B cell (primary cell): Measurements from ENCODE around the gene SMPX. TPM values are rescaled to one million over a fixed set of nuclear protein-coding genes. Genes with fewer than 3 reads are reported as not detected.

Experiments
- ATAC-seq: fragments of 200-7000 bp; cut with Tn5 transposase; one replicate; pipeline ENCODE4 v1.10.0; 2021; ENCODE audit warnings: low read depth, mild to moderate bottlenecking, moderate number of reproducible peaks, moderate library complexity
- CTCF ChIA-PET: fragments of 350-600 bp; sonication (Branson Sonifier 250); formaldehyde crosslinking; loops from one replicate; lab custom pipeline; 2021; ENCODE audit warnings: antibody characterized with exemption, inconsistent platforms; lab: Charles Lee
- POLR2A ChIA-PET: fragments of 350-600 bp; sonication (Branson Sonifier 250); formaldehyde crosslinking; loops from one replicate; lab custom pipeline; 2021; ENCODE audit warnings: antibody characterized with exemption; lab: Charles Lee
- DNase-seq: peaks from one replicate; pipeline ENCODE4 v3.0.0; 2013
- H2AFZ ChIP-seq: 2 replicates; pipeline ENCODE4 v1.6.1; 2012; ENCODE audit warnings: mild to moderate bottlenecking, low read depth, low read length; ENCODE audit not compliant: insufficient read depth, poor library complexity, severe bottlenecking
- H3K27ac ChIP-seq, 2 donors: 1 replicate in 1 of 2; 2 replicates in 1 of 2; pipeline ENCODE4 v1.5.1; 2012 to 2013; ENCODE audit warnings: low read length in 2 of 2, mild to moderate bottlenecking in 2 of 2, moderate library complexity in 1 of 2
- H3K27me3 ChIP-seq, 4 experiments: fragments of 200-600 bp in 1 of 4; sonication (generic) in 1 of 4; replicated peaks in 1 of 4; 1 replicate in 2 of 4; 2 replicates in 2 of 4; pipeline versions ENCODE4 v1.6.1 to v1.7.0; 2013 to 2016; ENCODE audit warnings: low read length in 3 of 4, mild to moderate bottlenecking in 2 of 4, mixed read lengths in 1 of 4, moderate library complexity in 1 of 4; ENCODE audit not compliant: insufficient read depth in 4 of 4, control insufficient read depth in 3 of 4; ENCODE audit errors: control extremely low read depth in 1 of 4
- H3K36me3 ChIP-seq, 2 experiments: replicated peaks in 1 of 2; 1 replicate in 1 of 2; 2 replicates in 1 of 2; pipeline versions ENCODE4 v1.6.1 to v1.7.1; 2013; ENCODE audit warnings: low read length in 1 of 2; ENCODE audit not compliant: insufficient read depth in 2 of 2, control insufficient read depth in 1 of 2; ENCODE audit errors: control extremely low read depth in 1 of 2, extremely low read depth in 1 of 2
- H3K4me1 ChIP-seq, 2 donors: fragments of 200-600 bp in 1 of 2; sonication (generic) in 1 of 2; 1 replicate in 1 of 2; 2 replicates in 1 of 2; pipeline versions ENCODE4 v1.5.1 to v1.6.1; 2013 to 2017; ENCODE audit warnings: low read length in 2 of 2; ENCODE audit not compliant: control insufficient read depth in 2 of 2, insufficient read depth in 2 of 2
- H3K4me2 ChIP-seq: replicated peaks from 2 replicates; pipeline ENCODE3; 2012; ENCODE audit warnings: mild to moderate bottlenecking, low read depth, low read length; ENCODE audit not compliant: poor library complexity, severe bottlenecking
- H3K4me3 ChIP-seq, 5 experiments: fragments of 200-600 bp in 1 of 5; sonication (generic) in 1 of 5; 1 replicate in 3 of 5; 2 replicates in 2 of 5; pipeline versions ENCODE4 v1.5.1 to v1.7.0; 2011 to 2016; ENCODE audit warnings: low read length in 4 of 5, mild to moderate bottlenecking in 4 of 5, low read depth in 2 of 5, control low read depth in 1 of 5, moderate library complexity in 1 of 5; ENCODE audit not compliant: insufficient read depth in 1 of 5; ENCODE audit errors: control extremely low read depth in 1 of 5, extremely low read depth in 1 of 5
- H3K79me2 ChIP-seq: fragments of 200-600 bp; sonication (generic); one replicate; pipeline ENCODE4 v1.6.0; 2016; ENCODE audit warnings: low read length; ENCODE audit not compliant: control insufficient read depth, insufficient read depth
- H3K9ac ChIP-seq: fragments of 200-600 bp; sonication (generic); 2 replicates; pipeline ENCODE4 v1.6.1; 2017; ENCODE audit warnings: mild to moderate bottlenecking, low read length, moderate library complexity
- H3K9me3 ChIP-seq, 3 donors: one replicate each; pipeline versions ENCODE4 v1.6.1 to v1.7.1; 2013; ENCODE audit warnings: low read length in 2 of 3; ENCODE audit not compliant: control insufficient read depth in 2 of 3, insufficient read depth in 1 of 3; ENCODE audit errors: control extremely low read depth in 1 of 3
- H4K20me1 ChIP-seq: 2 replicates; pipeline ENCODE4 v1.6.0; 2012; ENCODE audit warnings: mild to moderate bottlenecking, low read length; ENCODE audit not compliant: insufficient read depth, control insufficient read depth, poor library complexity, severe bottlenecking
- H3K27ac Mint-ChIP-seq: one replicate; pipeline ENCODE4 v1.8.0; 2021; ENCODE audit warnings: mixed read lengths
- H3K27me3 Mint-ChIP-seq: one replicate; pipeline ENCODE4 v1.8.0; 2021; ENCODE audit warnings: mixed read lengths
- H3K4me1 Mint-ChIP-seq: one replicate; pipeline ENCODE4 v1.8.0; 2021; ENCODE audit warnings: mixed read lengths
- H3K4me3 Mint-ChIP-seq: one replicate; pipeline ENCODE4 v1.8.0; 2021; ENCODE audit warnings: mixed read lengths
- H3K9me3 Mint-ChIP-seq: one replicate; pipeline ENCODE4 v1.8.0; 2022; ENCODE audit warnings: mixed read lengths; ENCODE audit not compliant: insufficient read depth
- EZH2 ChIP-seq: IDR thresholded peaks from 2 replicates; pipeline ENCODE4 v1.6.1; 2012; ENCODE audit warnings: borderline replicate concordance, low read depth, mild to moderate bottlenecking, moderate library complexity, low read length; ENCODE audit not compliant: insufficient read depth, poor library complexity, severe bottlenecking
- WGBS: methylation state at CpG from one replicate; pipeline ENCODE4 v1.1.5; 2013; ENCODE audit warnings: missing lambda C conversion rate; ENCODE audit not compliant: insufficient coverage; 5-methylcytosine and 5-hydroxymethylcytosine counted together
- intact Hi-C: fragments of 100-400 bp; cut with micrococcal nuclease; formaldehyde crosslinking; loops from one replicate; pipeline ENCODE4 v1.10.0; 2022
- polyA plus RNA-seq: library from polyadenylated mRNA; depleted of rRNA; stranded (reverse); fragments of >200 nt; gene quantifications from 2 replicates; pipeline ENCODE4 v1.2.3, GENCODE V29; 2012
- total RNA-seq, 2 donors: library from RNA; stranded (reverse); fragments of 120-200 nt in 1 of 2; gene quantifications; 1 replicate in 1 of 2; 2 replicates in 1 of 2; pipeline versions ENCODE4 v1.2.3 to v1.2.4, GENCODE V29; 2013 to 2022
- TF ChIP-seq, protein P1 (sequence below): fragments of 200-600 bp; IDR thresholded peaks from one replicate; pipeline ENCODE4 v1.8.0; 2022; ENCODE audit warnings: antibody characterized with exemption, mild to moderate bottlenecking

Gene SMPX
- total and polyA plus RNA-seq, 2 donors (not counting 1 experiment from before 2014, with no cell fraction given) = not detected

DNA sequence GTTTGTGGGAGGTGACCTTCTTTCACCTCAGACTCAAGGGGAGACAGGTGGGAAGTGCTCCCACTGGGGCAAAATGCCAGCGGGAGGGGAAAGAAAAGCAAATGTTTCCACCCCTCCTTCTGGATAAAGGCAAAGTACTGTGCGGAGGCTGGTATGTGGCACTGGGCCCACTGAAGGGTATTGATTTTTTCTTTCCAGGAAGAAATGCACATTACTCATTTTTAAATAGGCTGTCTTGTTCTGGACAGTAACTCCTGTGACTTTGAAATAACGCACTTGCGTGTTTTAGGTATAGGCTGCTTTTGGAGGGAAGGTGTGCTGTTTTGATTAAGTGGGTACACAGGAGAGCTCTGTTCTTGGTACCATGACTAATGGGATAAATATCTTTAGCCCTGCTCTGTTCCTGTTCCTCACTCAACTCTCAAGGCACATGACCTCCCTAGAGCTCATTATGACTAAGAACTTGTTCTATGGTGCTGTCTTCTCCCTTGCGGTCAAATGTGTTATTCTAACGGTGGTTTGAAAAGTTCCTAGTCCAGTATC, 40.8 kb upstream of the SMPX start:
- Histone ChIP-seq H2AFZ (no peak overlapping the region), H3K4me3 (no peak overlapping the region), H3K9me3 (no peaks in the 10 kb centered on the region), H4K20me1 (no peaks in the 10 kb centered on the region), H3K4me1 (no peaks in the 10 kb centered on the region), H3K27me3 (no peaks in the 10 kb centered on the region), H3K27ac (no peak overlapping the region), H3K4me2 (no peak overlapping the region), H3K9ac (no peak overlapping the region), H3K36me3 (no peaks in the 10 kb centered on the region), H3K79me2 (no peaks in the 10 kb centered on the region)
- TF ChIP-seq EZH2 = no peak
- no peaks in the 10 kb centered on the region for H3K27me3 Mint-ChIP-seq
- intact Hi-C loops = no loop called here
- no peaks in the 10 kb centered on the region for H3K9me3 Mint-ChIP-seq
- no peak overlapping the region for H3K4me3 Mint-ChIP-seq
- no CpG with 5 or more reads among the region's 6 CpGs for WGBS
- H3K4me1 Mint-ChIP-seq = no peaks in the 10 kb centered on the region
- H3K27ac Mint-ChIP-seq = no peak overlapping the region
- ChIA-PET POLR2A (no interaction called here), CTCF (no interaction called here)
- no peak for ATAC-seq
- DNase-seq = no peak

DNA sequence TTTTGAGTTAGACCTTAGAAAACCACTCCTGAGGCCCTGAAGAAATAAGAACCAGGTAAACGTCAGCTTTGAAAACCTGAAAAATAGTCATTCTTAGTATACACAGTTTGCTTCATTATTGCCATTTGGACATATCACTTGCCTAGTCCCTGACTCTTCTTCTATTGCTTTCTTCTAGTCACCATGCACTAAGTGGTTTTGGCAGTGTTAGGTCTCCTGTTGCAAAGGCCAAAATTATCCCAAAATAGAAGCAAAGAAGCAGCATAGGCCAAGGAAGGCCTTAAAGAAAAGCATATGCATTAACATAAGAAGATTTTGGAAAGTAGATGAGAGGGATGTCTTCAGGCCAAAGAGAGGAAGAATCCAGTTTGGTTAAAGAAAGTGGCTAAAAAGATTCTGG, 24.1 kb upstream of the SMPX start:
- no peaks in the 10 kb centered on the region for H3K9me3 Mint-ChIP-seq
- Histone ChIP-seq H2AFZ (no peak overlapping the region), H3K79me2 (no peaks in the 10 kb centered on the region), H4K20me1 (no peaks in the 10 kb centered on the region), H3K36me3 (no peaks in the 10 kb centered on the region), H3K27me3 (no peaks in the 10 kb centered on the region), H3K27ac (no peak overlapping the region), H3K4me1 (no peaks in the 10 kb centered on the region), H3K9me3 (no peaks in the 10 kb centered on the region), H3K4me2 (no peak overlapping the region), H3K4me3 (no peak overlapping the region), H3K9ac (no peak overlapping the region)
- H3K4me1 Mint-ChIP-seq = no peaks in the 10 kb centered on the region
- H3K4me3 Mint-ChIP-seq = no peak overlapping the region
- CTCF ChIA-PET = no interaction called here
- WGBS = no CpG with 5 or more reads among the region's 1 CpG
- H3K27me3 Mint-ChIP-seq = no peaks in the 10 kb centered on the region
- no peak overlapping the region for H3K27ac Mint-ChIP-seq
- ATAC-seq (no peak), DNase-seq (no peak)
- no peak for TF ChIP-seq EZH2
- TF ChIP-seq, protein P1, sequence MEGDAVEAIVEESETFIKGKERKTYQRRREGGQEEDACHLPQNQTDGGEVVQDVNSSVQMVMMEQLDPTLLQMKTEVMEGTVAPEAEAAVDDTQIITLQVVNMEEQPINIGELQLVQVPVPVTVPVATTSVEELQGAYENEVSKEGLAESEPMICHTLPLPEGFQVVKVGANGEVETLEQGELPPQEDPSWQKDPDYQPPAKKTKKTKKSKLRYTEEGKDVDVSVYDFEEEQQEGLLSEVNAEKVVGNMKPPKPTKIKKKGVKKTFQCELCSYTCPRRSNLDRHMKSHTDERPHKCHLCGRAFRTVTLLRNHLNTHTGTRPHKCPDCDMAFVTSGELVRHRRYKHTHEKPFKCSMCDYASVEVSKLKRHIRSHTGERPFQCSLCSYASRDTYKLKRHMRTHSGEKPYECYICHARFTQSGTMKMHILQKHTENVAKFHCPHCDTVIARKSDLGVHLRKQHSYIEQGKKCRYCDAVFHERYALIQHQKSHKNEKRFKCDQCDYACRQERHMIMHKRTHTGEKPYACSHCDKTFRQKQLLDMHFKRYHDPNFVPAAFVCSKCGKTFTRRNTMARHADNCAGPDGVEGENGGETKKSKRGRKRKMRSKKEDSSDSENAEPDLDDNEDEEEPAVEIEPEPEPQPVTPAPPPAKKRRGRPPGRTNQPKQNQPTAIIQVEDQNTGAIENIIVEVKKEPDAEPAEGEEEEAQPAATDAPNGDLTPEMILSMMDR = no peak
- intact Hi-C loops = no loop called here
- POLR2A ChIA-PET = no interaction called here
